ENCODE data around the gene ERCC2.

ERCC2 gene

GRCh38 chr19:45364696-45365095 is 5.7 kb downstream of the ERCC2 start:
- TF ChIP-seq CTCF (IDR thresholded peaks at IDR 0.05; ENCODE audit: low read depth, low read length), result no peak
- DNase-seq (ENCODE audit: low read depth in 2 of 2), result no peak
- H3K4me3 ChIP-seq (replicated peaks in 1 of 2; ENCODE audit: low read depth in 2 of 2, low read length in 2 of 2), result no peak overlapping the region

GRCh38 chr19:45363861-45364459 is 6.4 kb downstream of the ERCC2 start:
- no peak overlapping the region for H3K4me3 ChIP-seq (replicated peaks in 1 of 2; ENCODE audit: low read depth in 2 of 2, low read length in 2 of 2)
- no peak for DNase-seq (ENCODE audit: low read depth in 2 of 2)
- no peak for TF ChIP-seq CTCF (IDR thresholded peaks at IDR 0.05; ENCODE audit: low read depth, low read length)

GRCh38 chr19:45362291-45362690 is 8.1 kb downstream of the ERCC2 start:
- TF ChIP-seq CTCF (IDR thresholded peaks at IDR 0.05; ENCODE audit: low read depth, low read length), result no peak
- no peak overlapping the region for H3K4me3 ChIP-seq (replicated peaks in 1 of 2; ENCODE audit: low read depth in 2 of 2, low read length in 2 of 2)
- DNase-seq (ENCODE audit: low read depth in 2 of 2), result no peak

GRCh38 chr19:45361608-45362007 is 8.8 kb downstream of the ERCC2 start:
- no peak for DNase-seq (ENCODE audit: low read depth in 2 of 2)
- no peak for TF ChIP-seq CTCF (IDR thresholded peaks at IDR 0.05; ENCODE audit: low read depth, low read length)
- H3K4me3 ChIP-seq (replicated peaks in 1 of 2; ENCODE audit: low read depth in 2 of 2, low read length in 2 of 2), result no peak overlapping the region

GRCh38 chr19:45358213-45358792 is 12.1 kb downstream of the ERCC2 start:
- no peak overlapping the region for H3K4me3 ChIP-seq (replicated peaks in 1 of 2; ENCODE audit: low read depth in 2 of 2, low read length in 2 of 2)
- no peak for TF ChIP-seq CTCF (IDR thresholded peaks at IDR 0.05; ENCODE audit: low read depth, low read length)
- no peak for DNase-seq (ENCODE audit: low read depth in 2 of 2)

GRCh38 chr19:45357445-45357783 is 13.0 kb downstream of the ERCC2 start:
- no peak for DNase-seq (ENCODE audit: low read depth in 2 of 2)
- TF ChIP-seq CTCF (IDR thresholded peaks at IDR 0.05; ENCODE audit: low read depth, low read length), result no peak
- H3K4me3 ChIP-seq (replicated peaks in 1 of 2; ENCODE audit: low read depth in 2 of 2, low read length in 2 of 2), result no peak overlapping the region
